ENCODE measurements around the gene ESRRG.

- TF ChIP-seq CTCF (IDR thresholded peaks at IDR 0.05; ENCODE audit: borderline replicate concordance, extremely low read depth, low read length, poor library complexity, severe bottlenecking) (peak; percentile 50), EZH2 (IDR thresholded peaks at IDR 0.05; ENCODE audit: borderline replicate concordance, low read depth, low read length, severe bottlenecking) (no peak)
Measured at GRCh38 chr1:216750031-216750627, 26.9 kb upstream of the ESRRG start.

Measured in DND-41 (cell line).